GM23338 (cell line): ENCODE results near the gene SLC22A5.

ENCODE experiments used
- CREB1 ChIP-seq: fragments of 250-450 bp; sonication (Bioruptor Pico); IDR thresholded peaks from 2 replicates; pipeline ENCODE4 v1.5.0; 2020; ENCODE audit warnings: low read depth, mild to moderate bottlenecking, moderate library complexity
- ETS1 ChIP-seq: IDR thresholded peaks from 2 replicates; pipeline ENCODE4 v1.6.1; 2016; ENCODE audit warnings: antibody characterized with exemption
- EZH2 ChIP-seq: fragments of 200-600 bp; sonication (generic); IDR thresholded peaks from one replicate; pipeline ENCODE4 v1.8.0; 2017; ENCODE audit warnings: antibody characterized with exemption, mild to moderate bottlenecking, low read depth; ENCODE audit not compliant: unreplicated experiment
- EZH2phosphoT487 ChIP-seq: fragments of 200-600 bp; sonication (generic); IDR thresholded peaks from one replicate; pipeline ENCODE4 v1.8.1; 2018; ENCODE audit warnings: antibody characterized with exemption; ENCODE audit not compliant: unreplicated experiment
- JUNB ChIP-seq: IDR thresholded peaks from one replicate; pipeline ENCODE4 v1.6.1; 2016; ENCODE audit warnings: antibody characterized with exemption; ENCODE audit not compliant: unreplicated experiment
- POLR2AphosphoS5 ChIP-seq: IDR thresholded peaks from 2 replicates; pipeline ENCODE4 v1.6.1; 2016; ENCODE audit warnings: antibody characterized with exemption, low read depth
- REST ChIP-seq: IDR thresholded peaks from one replicate; pipeline ENCODE4 v1.6.1; 2018; ENCODE audit warnings: antibody characterized with exemption; ENCODE audit not compliant: unreplicated experiment
- ZNF114 ChIP-seq: fragments of 250-450 bp; sonication (Bioruptor Pico); IDR thresholded peaks from 2 replicates; pipeline ENCODE4 v1.5.0; 2020; ENCODE audit warnings: mild to moderate bottlenecking, moderate library complexity
- ZNF331 ChIP-seq: fragments of 250-450 bp; sonication (Bioruptor Pico); IDR thresholded peaks from 2 replicates; pipeline ENCODE4 v1.5.0; 2020; ENCODE audit warnings: low read depth, mild to moderate bottlenecking, moderate library complexity
- ZNF462 ChIP-seq: fragments of 250-450 bp; sonication (Bioruptor Pico); IDR thresholded peaks from 2 replicates; pipeline ENCODE4 v1.5.0; 2020; ENCODE audit warnings: mild to moderate bottlenecking, moderate library complexity
- TF ChIP-seq, protein P1 (sequence below), 2 experiments: fragments of 200-600 bp in 1 of 2; sonication (generic) in 1 of 2; conservative IDR thresholded peaks; 2 replicates each; pipeline versions ENCODE4 v1.5.1 to v1.6.1; 2016 to 2017; ENCODE audit warnings: antibody characterized with exemption in 2 of 2, low read depth in 2 of 2, mild to moderate bottlenecking in 2 of 2, moderate library complexity in 1 of 2

DNA sequence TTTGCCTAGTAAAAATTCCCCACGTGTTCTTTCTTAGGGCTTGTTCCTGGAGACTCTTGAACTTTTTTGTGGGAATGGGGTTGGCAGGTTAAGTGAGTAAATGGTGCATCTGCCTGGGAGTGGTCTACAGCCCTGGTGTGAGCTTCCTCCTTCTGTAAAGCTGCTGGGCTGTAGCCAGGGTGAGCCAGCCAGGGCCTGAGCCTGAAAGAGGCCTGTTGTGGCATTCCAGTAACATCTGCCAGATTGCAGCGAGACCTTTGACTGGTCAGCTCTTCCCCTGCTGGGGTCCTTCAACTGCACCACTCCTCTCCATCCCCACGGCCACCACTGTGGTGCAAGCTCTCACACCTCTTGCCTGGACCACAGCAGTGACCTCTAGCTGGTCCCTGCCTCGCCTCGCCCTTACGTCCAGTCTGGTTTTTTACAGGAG, 47.5 kb downstream of the SLC22A5 start:
- TF ChIP-seq, protein P1, sequence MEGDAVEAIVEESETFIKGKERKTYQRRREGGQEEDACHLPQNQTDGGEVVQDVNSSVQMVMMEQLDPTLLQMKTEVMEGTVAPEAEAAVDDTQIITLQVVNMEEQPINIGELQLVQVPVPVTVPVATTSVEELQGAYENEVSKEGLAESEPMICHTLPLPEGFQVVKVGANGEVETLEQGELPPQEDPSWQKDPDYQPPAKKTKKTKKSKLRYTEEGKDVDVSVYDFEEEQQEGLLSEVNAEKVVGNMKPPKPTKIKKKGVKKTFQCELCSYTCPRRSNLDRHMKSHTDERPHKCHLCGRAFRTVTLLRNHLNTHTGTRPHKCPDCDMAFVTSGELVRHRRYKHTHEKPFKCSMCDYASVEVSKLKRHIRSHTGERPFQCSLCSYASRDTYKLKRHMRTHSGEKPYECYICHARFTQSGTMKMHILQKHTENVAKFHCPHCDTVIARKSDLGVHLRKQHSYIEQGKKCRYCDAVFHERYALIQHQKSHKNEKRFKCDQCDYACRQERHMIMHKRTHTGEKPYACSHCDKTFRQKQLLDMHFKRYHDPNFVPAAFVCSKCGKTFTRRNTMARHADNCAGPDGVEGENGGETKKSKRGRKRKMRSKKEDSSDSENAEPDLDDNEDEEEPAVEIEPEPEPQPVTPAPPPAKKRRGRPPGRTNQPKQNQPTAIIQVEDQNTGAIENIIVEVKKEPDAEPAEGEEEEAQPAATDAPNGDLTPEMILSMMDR (conservative IDR thresholded peaks at IDR 0.05; ENCODE audit: low read depth in 2 of 2), result no peak
- TF ChIP-seq REST (no peak), EZH2phosphoT487 (no peak), JUNB (no peak), POLR2AphosphoS5 (no peak), ETS1 (no peak), ZNF462 (CRISPR knock-in tag) (no peak), EZH2 (no peak), ZNF331 (no peak), CREB1 (CRISPR knock-in tag) (no peak), ZNF114 (CRISPR knock-in tag) (no peak)
